Measurements from ENCODE around the gene ERBB4.

- no peak for TF ChIP-seq CTCF (IDR thresholded peaks at IDR 0.05)
- TF ChIP-seq POLR2A (IDR thresholded peaks at IDR 0.05), result no peak
- no peak for TF ChIP-seq POLR2AphosphoS5 (IDR thresholded peaks at IDR 0.05)
Observed at GRCh38 chr2:211955648-211956047, 583.0 kb downstream of the ERBB4 start.

Data from breast epithelium (tissue), 3 donors.